Psoas muscle (tissue), 8 donors: ENCODE results near the gene TBCD. TPM values are rescaled to one million over a fixed set of nuclear protein-coding genes. Genes with fewer than 3 reads are reported as not detected.

ENCODE experiments used
- ATAC-seq, 4 donors: fragments of 200-7000 bp; cut with Tn5 transposase; one replicate each; pipeline ENCODE4 v1.9.1; 2020; ENCODE audit warnings: moderate library complexity in 3 of 4, mild to moderate bottlenecking in 2 of 4
- DNase-seq, 2 donors: peaks; one replicate each; pipeline ENCODE4 v3.0.0-alpha.2; 2020
- H3K27ac ChIP-seq: fragments of 200-600 bp; one replicate; pipeline ENCODE4 v1.8.0; 2022
- H3K27me3 ChIP-seq, 3 donors: fragments of 200-600 bp in 1 of 3; one replicate each; pipeline versions ENCODE4 v1.6.1 to v1.8.0; 2013 to 2022; ENCODE audit warnings: low read length in 2 of 3, mild to moderate bottlenecking in 2 of 3, moderate library complexity in 1 of 3; ENCODE audit not compliant: insufficient read depth in 3 of 3
- H3K36me3 ChIP-seq, 2 donors: fragments of 200-600 bp in 1 of 2; one replicate each; pipeline versions ENCODE4 v1.6.1 to v1.8.0; 2013 to 2022; ENCODE audit warnings: low read depth in 1 of 2, mild to moderate bottlenecking in 1 of 2, moderate library complexity in 1 of 2; ENCODE audit not compliant: insufficient read depth in 1 of 2
- H3K4me1 ChIP-seq: fragments of 200-600 bp; one replicate; pipeline ENCODE4 v1.8.0; 2022
- H3K4me3 ChIP-seq: fragments of 200-600 bp; one replicate; pipeline ENCODE4 v1.8.0; 2022; ENCODE audit warnings: mild to moderate bottlenecking
- H3K9me3 ChIP-seq: fragments of 200-600 bp; one replicate; pipeline ENCODE4 v1.8.0; 2022
- WGBS, 3 donors: extraction: QIAGEN DNeasy Blood & Tissue Kit; methylation state at CpG; one replicate each; pipeline versions ENCODE4 v1.1.6 to v1.1.7; 2013; 5-methylcytosine and 5-hydroxymethylcytosine counted together
- intact Hi-C, 2 donors: fragments of 100-400 bp; cut with DNase I; formaldehyde crosslinking; loops; one replicate each; pipeline versions ENCODE4 v1.11.0 to v1.14.2; 2022
- polyA plus RNA-seq, 3 donors: library from polyadenylated mRNA; stranded (reverse); fragments of 200-250 nt; gene quantifications; one replicate each; pipeline ENCODE4 v1.2.3, GENCODE V29; 2013
- total RNA-seq, 4 donors: library from RNA; stranded (reverse); fragmentation: NEBNext Ultra II Directional in 2 of 4; extraction: Animal tissue kit (Norgen Biotek cat#: 25700) in 2 of 4; gene quantifications; one replicate each; pipeline versions ENCODE4 v1.2.1 to v1.2.4, GENCODE V29; 2021 to 2023
- TF ChIP-seq, protein P1 (sequence below): fragments of 200-600 bp; IDR thresholded peaks from one replicate; pipeline ENCODE4 v1.8.0; 2022; ENCODE audit warnings: antibody characterized with exemption
- donor health status: healthy with polysubstance abuse.
- donor health status: DM: no; HTN: no; CAD: no; lungs with moderate emphysema.
- donor health status: Bipolar disorder and iron deficiency.
- donor health status: healthy.
- donor health status: DM: yes; HTN: yes; CAD: no.
- donor health status: DM: no; HTN: no; CAD: no.
- donor health status: DM: no; HTN: no; CAD: no.
- donor health status: DM: yes; HTN: yes; CAD: no.

TBCD gene
- total and polyA plus RNA-seq, 7 donors = 28.2 to 65.0 (median 36.5) TPM

DNA sequence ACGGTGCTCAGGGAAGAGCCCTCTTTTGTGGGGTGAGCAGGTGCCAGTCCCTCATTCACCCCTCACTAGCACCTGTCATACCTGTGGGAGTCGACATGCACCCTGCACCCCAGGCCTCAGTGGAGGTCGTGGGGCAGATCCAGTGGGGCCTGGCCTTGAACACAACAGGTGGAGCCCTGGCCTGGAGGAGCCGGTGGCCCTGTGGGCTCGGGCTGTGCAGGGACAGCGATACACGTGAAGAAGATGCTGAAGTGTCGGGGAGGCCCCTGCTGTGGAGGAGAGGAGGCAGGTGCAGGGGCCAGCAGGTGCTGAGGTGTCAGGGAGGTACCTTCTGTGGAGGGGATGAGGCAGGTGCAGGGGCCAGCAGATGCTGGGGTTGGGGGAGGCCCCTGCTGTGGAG lies 56.1 kb downstream of the TBCD start:
- TF ChIP-seq, protein P1, sequence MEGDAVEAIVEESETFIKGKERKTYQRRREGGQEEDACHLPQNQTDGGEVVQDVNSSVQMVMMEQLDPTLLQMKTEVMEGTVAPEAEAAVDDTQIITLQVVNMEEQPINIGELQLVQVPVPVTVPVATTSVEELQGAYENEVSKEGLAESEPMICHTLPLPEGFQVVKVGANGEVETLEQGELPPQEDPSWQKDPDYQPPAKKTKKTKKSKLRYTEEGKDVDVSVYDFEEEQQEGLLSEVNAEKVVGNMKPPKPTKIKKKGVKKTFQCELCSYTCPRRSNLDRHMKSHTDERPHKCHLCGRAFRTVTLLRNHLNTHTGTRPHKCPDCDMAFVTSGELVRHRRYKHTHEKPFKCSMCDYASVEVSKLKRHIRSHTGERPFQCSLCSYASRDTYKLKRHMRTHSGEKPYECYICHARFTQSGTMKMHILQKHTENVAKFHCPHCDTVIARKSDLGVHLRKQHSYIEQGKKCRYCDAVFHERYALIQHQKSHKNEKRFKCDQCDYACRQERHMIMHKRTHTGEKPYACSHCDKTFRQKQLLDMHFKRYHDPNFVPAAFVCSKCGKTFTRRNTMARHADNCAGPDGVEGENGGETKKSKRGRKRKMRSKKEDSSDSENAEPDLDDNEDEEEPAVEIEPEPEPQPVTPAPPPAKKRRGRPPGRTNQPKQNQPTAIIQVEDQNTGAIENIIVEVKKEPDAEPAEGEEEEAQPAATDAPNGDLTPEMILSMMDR = no peak
- no peak overlapping the region for H3K27ac ChIP-seq
- H3K27me3 ChIP-seq = no peaks in the 10 kb centered on the region
- 85 to 95% (median 86%) methylated on average over 8 of the region's 8 CpGs for WGBS, 3 donors
- ATAC-seq (no peak), DNase-seq (peak in 1 of 2 donors; percentile 44)
- intact Hi-C loops = loop anchor here in 1 of 2 donors (5.0 kb wide), 2 partner anchors 34 to 59 kb away; partner anchors contain the start of gene ZNF750
- peak overlapping the region; percentile 11 for H3K4me3 ChIP-seq
- peaks cover 0 to 24% of the 10 kb centered on the region in 2 donors for H3K36me3 ChIP-seq
- H3K9me3 ChIP-seq = no peaks in the 10 kb centered on the region
- H3K4me1 ChIP-seq = peaks cover 16% of the 10 kb centered on the region

DNA sequence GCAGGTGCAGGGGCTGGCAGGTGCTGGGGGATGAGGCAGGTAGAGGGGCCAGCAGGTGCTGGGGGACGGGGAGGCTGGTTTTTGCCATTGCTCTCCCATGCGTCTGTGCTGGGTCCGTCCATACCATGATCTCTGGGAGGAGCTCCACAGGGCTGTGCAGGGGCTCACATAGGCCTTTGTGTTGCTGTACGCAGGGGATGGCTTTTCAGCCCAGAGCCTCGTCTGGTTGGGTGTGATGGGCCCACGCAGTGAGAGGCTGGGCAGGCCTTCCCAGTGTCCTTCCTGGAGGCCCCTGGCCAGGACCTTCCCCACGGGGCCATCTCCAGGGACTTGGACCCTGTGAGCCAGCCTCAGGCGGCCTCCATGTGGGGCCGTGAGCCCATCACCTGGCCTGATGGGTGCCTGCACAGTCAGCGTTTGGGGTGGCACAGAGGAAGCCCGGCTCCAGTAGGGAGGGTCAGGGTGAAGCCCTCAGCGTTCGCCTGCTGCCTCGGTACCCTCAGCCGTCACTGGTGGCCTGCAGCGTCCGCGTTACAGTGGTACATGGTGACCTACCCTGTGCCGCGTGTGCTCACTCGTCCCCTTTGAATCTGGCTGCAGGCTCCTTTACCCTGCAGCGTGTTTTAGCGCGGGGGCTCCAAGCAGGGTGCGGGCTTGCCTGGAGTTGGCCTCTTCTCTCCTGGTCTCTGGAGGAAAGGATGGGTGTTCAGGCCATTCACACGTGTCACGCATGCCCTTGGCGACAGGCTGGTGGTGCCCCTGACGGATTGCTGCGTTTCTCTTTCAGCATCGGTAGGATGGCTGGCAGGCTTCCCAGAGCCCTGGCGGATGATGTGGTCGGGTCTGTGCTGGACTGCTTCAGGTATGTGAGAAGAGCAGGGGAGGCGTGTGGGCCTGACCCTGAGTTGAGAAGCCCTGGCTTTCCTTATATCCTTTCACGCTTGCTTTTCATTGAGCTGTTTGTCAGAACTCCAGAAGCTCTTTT lies 57.3 kb downstream of the TBCD start:
- no peaks in the 10 kb centered on the region for H3K27me3 ChIP-seq
- peak in 1 of 2 donors; percentile 48 for DNase-seq
- H3K27ac ChIP-seq = no peak overlapping the region
- ATAC-seq = no peak
- H3K9me3 ChIP-seq = no peaks in the 10 kb centered on the region
- H3K4me1 ChIP-seq = peaks cover 15% of the 10 kb centered on the region
- no peak overlapping the region for H3K4me3 ChIP-seq
- H3K36me3 ChIP-seq = peaks cover 0 to 30% of the 10 kb centered on the region in 2 donors
- WGBS, 3 donors = 91 to 92% (median 91%) methylated on average over 26 to 35 of the region's 35 CpGs
- TF ChIP-seq, protein P1 = no peak
- intact Hi-C loops = loop anchor here in 1 of 2 donors (5.0 kb wide), 2 partner anchors 33 to 58 kb away; partner anchors contain the start of gene ZNF750

DNA sequence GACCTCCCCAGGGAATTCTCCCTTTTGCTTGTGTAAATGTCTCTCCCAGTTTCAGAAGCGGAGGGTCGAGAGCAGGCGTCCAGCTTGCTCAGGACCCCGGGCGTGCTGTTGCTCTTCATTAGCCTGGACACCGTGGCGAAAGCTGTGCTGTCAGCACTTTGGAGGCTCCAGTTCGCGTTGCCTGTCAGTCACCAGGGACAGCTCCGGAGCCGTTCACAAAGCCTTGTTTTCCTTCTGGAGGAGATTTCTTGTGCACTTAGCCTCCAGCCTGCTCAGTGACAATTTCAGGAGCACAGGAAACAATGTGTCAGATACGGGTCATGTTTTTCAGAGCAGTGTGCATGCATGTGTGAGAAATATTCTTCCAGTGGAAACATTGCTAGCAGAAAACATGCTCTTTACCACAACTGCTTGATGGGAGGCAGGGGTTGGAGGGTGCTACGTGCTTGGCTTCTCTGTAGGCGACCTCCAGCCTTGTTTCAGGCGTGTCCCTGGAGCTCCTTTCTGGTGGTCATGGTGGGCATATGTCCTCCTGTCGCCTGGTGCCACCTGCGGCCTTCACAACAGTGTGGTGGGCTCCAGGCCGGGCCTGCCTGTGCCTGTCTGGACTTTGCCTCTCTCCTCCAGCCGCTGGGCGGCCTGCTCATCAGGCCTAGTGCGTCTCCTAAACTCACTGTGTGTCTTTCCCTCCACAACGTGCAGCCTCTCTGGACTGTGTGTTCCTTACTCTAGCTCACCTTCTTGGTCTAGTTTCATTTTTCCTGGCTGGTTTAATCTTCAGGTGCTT lies 59.0 kb downstream of the TBCD start:
- 86 to 92% (median 86%) methylated on average over 22 of the region's 22 CpGs for WGBS, 3 donors
- intact Hi-C loops = no loop called here
- TF ChIP-seq, protein P1 = no peak

DNA sequence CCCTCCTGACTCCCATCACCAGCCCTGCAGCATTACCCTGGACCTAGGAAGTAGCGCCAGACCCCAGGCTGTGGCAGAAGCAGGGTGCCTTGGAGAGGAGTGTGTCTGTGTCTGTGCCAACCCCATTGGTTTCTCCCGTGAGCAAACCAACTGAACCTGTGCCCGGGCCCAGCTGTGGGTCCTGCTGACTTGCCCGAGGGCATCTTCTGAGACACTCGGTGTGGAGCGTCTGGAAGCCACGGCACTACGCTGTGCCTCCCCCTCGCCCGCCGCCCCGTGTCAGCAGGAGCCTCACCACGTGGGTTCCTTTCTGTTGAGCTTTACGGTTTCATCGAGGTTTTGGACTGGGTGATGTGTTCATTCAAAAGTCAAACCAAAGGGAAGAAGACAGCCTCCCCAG lies 60.2 kb downstream of the TBCD start:
- no peak for ATAC-seq
- peak in 1 of 2 donors; percentile 15 for DNase-seq
- 89 to 90% (median 90%) methylated on average over 15 of the region's 15 CpGs for WGBS, 3 donors
- intact Hi-C loops = no loop called here
- TF ChIP-seq, protein P1 = no peak
- Histone ChIP-seq H3K9me3 (no peaks in the 10 kb centered on the region), H3K4me1 (no peaks in the 10 kb centered on the region), H3K36me3 (peaks cover 0 to 57% of the 10 kb centered on the region in 2 donors), H3K27me3 (no peaks in the 10 kb centered on the region), H3K4me3 (no peak overlapping the region), H3K27ac (no peak overlapping the region)

More for the DNA sequence above, 59.0 kb downstream of the TBCD start:
- peaks cover 0 to 46% of the 10 kb centered on the region in 2 donors for H3K36me3 ChIP-seq
- H3K4me3 ChIP-seq = no peak overlapping the region
- H3K9me3 ChIP-seq = no peaks in the 10 kb centered on the region
- peak in 1 of 2 donors; percentile 43 for DNase-seq
- no peaks in the 10 kb centered on the region for H3K27me3 ChIP-seq
- no peaks in the 10 kb centered on the region for H3K4me1 ChIP-seq
- ATAC-seq = no peak
- H3K27ac ChIP-seq = no peak overlapping the region
